Stimulated activated CD4-positive, alpha-beta T cell treated with anti-CD3 and anti-CD28 coated beads, TNF-alpha, amount 100 ng/mL, for 48 hours (primary cell): Measurements from ENCODE around the gene DNAAF5.
A peak's percentile ranks its signal among the peaks of the same experiment; 100 is the strongest.

Experiments used
- DNase-seq, 3 donors: peaks; one replicate each; pipeline ENCODE4 v3.0.0-alpha.2; 2020; ENCODE audit warnings: low read depth in 3 of 3

DNAAF5 gene

DNA sequence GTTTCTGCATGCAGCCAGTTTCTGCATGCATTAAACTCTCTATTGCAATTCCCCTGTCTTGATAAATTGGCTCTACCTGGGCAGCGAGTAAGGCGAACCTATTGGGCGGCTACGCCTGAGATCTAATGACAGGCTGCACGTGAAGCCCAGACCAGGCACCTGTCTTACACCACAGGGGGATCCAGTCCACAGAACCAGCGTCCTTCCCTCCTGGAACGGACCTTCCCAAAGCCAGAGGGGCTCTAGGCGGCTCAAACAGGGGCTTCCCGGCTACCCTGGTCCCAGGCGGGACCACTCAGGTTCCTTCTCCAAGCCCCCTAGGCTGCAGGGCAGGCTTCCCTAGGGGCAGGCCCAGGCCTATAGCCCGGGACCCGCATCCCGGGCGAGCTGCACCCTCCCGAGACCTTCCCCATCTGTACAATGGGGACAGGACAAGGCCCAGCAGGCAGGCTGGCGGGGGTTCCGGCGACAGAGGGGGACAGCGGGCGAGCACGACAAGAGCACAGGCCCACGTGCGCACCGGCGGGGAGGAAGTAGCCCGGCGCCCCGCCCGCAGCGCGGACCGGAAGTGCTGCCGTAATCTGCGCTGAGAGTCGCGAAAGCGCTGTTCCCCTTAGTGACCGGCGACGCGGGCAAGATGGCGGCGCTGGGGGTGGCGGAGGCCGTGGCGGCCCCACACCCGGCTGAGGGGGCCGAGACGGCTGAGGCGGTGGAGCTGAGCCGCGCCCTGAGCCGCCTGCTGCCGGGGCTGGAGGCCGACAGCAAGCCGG, at the start of gene DNAAF5:
TSS of gene DNAAF5 (plus strand) at position 616 of the 770 bp plus-strand sequence. CDS start at position 638, 22 bp downstream.
- peak; percentile 77 to 87 (median 78) for DNase-seq

DNA sequence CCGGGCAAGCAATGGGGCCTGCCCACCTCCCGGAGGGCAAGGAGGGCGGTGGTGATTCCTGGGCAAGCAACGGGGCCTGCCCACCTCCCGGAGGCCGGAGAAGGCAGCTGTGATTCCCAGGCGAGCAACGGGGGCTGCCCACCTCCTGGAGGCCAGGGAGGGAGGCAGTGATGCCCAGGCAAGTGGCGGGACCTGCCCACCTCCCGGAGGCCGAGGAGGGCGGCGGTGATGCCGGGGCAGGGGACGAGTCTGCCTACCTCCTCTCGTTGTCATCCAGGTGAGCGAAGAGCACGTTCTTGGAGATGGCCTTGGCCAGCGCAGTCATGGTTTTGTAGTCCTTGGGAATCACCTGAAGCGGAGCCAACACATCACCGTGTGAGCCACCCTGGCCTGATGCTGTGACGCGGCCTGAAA, 49.5 kb upstream of the DNAAF5 start:
- no peak for DNase-seq

DNA sequence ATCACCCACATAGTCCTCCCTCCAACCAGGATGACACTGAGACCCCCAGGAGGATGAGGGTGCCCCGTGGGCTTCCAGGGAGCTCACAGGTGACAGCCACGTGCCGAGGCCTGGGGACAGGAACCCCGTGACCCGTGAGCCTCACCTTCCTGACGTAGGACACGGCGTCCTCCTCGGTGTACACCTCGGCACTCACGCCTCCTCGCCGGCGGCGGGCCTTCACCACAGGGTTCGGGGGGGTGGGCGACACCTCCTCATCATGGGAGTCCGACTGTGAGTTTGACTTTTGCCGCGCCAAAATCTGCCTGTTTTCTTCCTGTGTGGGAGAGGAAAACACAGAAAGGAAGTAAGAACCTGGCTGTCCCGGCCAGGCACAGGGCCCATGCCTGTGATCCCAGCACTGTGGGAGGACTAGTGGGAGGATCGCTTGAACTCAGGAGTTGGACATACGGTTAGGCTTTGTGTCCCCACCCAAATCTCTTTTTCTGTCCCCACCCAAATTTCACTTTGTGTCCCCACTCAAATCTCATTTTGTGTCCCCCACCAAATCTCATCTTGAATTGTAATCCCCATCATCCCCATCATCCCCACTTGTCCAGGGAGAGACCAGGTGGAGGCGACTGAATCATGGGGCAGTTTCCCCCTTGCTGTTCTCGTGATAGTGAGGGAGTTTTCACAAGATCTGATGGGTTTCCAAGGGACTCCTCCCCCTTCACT, 45.9 kb upstream of the DNAAF5 start:
- DNase-seq: no peak

DNA sequence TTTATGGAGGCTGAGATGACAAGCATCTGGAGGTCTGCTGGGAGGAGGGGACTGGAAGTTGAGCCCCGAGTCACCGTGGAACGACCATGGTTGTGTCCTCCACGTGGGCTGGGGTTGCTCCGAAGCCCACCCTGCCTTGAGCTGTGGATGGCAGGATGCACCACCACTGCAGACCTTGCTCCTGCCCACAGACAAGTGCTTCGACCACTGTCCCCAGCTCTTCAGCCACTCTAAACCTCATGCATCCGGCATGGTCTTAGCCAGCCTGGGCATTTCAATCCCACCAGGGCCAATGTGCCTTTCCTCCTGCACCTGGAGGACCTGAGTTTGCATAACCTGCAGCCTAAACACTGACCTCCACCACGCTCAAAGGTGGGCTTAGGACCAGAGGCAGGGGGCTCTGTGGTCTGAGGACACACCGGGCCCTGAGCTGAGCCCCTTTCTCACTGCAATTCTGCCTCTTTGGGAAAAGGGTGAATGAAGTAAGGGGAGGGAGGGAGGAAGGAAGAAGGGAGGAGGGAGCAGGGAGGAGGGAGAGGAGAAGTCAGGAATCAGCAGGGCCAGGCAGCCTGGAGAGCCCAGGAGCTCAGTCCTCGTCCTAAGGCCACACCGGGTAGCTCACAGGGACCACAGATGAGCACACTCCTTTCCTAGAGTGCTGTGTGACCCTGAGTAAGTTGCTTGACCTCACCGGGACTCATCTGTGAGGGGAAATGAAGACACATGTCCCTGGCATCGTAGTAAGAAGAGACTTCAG, 44.8 kb upstream of the DNAAF5 start:
- no peak for DNase-seq

DNA sequence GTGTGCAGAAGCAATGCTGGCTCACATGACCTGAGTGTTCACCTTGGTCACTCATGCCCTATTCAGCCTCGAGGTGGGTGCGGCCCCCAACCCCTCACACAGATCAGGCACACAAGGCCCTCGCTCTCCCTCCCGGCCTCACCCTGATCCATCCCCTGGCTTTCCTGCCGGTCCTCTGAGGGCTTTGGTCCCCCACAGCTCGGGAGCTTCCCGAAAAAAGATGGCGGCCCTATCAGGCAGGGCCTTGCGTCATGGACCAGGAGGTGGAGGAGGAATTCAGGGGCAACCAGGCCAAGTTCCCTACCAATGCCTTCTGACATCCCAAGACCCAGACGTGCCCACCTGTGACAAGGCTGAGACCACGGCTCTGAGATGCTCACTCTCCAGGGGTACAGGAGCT, 43.7 kb upstream of the DNAAF5 start:
- DNase-seq: no peak

DNA sequence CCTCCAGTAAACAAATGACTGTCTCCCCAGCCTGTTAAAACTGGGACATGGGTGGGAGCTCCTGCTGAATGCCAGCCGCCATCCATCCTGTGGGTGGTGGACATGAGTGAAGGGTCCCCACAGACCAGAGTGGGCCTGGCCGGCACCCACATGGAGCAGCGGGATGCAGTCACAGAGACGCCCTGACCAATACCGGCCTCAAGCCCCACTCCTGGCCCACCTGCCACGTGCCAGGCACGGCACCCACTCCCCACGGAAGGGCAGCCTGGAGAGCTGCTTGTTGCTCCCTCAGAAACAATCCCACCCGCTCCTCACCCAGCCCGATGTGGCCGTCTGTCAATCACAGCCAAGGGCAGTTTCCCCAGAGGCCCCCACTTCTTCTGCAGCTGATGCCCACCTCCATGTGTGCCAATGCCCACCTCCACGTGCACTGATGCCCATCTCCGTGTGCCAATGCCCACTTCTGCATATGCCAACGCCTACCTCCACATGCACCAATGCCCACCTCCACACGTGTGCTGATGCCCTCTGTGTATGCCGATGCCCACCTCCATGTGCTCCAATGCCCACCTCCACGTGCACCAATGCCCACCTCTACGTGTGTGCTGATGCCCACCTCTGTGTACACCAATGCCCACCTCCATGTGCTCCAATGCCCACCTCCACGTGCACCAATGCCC, 42.8 kb upstream of the DNAAF5 start:
- DNase-seq: no peak

DNA sequence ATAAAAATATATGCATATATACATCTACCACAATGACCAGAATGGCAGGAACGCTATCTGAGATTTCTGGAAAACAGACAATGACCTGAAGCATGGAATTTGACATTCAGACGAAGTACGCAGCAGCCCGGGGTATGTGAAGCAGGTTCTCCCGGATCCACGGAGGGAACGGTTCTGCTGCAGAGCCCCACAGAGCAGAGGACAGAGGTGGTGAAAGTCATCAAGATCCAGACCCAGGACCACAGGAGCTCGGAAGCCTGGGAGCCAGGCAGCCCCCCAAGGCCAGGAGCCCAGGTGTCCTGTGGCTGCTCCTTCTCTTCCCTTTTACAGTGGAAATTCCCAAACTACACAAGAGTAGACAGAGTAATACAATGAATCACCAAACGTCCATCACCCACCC, 42.1 kb upstream of the DNAAF5 start:
- DNase-seq: no peak

DNA sequence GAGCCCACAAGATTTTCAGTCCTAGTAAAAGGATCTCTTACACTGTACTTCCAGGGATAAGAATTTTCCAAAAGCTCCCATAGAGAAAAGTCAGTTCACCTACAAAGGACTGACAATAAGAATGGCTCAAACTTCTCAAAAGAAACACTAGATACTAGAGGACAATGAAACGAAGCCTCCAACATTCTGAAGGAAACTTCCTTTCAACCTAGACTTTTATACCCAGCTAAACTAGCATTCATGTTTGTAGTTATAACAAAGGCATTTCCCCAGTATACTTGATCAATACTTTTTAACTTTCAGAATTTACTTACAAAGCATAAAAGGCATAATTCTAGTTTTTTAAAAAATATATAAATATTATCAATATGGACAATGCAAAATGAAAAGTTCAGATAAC, 41.0 kb upstream of the DNAAF5 start:
- DNase-seq: no peak

DNA sequence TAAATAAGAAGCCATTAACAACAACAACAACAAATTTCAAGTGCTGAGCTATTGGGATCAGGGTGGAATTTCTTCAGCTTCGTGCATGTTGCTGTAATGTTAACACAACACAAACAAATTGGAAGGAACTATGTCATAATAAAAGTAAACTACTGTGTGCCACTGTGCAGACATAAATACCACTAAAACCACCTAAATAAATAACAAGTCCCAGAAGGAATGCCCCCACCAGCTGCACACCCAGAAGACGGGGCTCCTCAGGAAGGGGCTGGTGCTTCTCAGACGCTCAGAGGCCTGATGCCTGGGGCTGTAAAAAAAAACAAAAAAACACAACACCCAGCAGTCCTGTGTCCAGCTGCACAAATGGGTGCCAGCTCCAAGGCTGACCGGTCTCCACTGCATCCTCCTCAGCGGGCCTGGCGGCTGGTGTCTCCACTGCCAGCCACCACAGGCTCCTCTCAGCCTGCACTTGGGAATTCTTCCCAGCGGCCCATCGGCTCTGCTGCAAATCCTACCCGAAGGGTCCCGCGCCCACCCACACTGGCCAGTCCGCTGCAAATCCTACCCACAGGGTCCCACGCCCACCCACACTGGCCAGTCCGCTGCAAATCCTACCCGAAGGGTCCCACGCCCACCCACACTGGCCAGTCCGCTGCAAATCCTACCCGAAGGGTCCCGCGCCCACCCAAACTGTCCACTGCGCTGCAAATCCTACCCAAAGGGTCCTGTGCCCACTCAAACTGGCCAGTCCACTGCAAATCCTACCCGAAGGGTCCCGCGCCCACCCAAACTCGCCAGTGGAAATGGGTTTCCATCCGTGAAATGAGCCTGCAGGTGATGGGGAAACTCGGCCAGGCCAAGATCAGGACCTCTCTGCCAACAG, 35.8 kb upstream of the DNAAF5 start:
- DNase-seq: no peak

DNA sequence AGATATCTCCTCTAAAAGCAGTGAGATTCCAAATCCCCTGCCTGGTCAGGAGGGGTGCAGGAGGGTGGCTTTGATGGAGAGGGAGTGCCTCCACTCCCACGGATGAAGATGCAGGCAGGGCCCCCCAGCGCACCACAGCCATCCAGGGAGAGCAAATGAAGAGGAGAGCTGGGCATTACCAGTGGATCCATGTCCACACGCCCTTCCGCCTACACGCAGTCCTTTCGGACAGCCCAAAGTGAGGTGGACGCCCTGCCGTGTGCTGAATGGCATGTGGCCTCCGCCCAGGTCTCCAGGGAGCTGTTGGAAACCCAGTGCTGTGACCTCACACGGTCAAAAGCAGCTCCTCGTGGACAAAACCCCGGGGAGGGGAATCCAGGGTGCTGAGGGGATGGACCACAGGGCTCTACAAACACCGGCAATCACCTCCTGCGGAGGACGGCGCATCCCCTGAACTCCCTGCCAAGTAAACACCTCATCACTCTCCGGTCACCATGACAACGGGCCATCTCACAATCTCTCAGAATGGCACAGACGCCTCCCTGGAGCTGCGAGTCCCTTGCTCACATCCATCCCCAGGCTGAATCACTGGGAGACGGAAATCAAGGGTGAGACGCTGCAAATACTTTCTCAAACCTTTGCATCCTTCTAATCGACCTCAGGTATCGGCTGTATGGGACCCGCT, 35.0 kb upstream of the DNAAF5 start:
- DNase-seq: no peak

DNA sequence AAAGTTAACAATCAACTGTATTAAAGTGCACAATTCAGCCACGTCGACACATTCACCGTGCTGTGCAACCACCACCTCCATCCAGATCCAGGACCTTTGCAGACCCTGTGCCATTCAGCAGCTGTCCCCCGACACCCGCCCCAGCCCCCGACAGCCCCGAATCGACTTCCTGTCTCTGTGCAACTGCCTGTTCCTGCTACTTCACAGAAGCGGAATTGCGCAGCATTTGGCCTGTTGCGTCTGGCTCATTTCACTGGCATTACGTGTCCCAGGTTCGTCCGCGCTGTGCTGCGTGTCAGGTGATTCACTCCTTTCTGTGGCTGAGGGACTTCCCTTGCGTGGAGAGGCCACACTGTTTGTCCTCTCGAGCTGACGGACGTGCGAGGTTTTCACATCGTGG, 33.2 kb upstream of the DNAAF5 start:
- no peak for DNase-seq

DNA sequence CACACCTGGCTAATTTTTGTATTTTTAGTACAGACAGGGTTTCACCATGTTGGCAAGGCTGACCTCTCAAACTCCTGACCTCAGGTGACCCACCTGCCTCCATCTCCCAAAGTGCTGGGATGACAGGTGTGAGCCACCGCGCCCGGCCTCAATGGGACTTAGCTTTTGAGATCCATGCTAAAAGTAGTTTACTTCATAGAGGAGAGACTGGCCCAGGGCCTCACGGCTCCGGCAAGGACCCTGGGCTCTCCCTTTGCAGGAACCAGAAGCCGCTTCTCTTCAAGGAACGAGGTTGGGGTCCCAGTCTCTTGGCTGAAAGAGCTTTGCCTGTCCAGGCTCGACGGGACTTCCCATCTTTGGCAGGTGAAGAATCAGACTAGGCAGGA, 30.1 kb upstream of the DNAAF5 start:
- DNase-seq: no peak

DNA sequence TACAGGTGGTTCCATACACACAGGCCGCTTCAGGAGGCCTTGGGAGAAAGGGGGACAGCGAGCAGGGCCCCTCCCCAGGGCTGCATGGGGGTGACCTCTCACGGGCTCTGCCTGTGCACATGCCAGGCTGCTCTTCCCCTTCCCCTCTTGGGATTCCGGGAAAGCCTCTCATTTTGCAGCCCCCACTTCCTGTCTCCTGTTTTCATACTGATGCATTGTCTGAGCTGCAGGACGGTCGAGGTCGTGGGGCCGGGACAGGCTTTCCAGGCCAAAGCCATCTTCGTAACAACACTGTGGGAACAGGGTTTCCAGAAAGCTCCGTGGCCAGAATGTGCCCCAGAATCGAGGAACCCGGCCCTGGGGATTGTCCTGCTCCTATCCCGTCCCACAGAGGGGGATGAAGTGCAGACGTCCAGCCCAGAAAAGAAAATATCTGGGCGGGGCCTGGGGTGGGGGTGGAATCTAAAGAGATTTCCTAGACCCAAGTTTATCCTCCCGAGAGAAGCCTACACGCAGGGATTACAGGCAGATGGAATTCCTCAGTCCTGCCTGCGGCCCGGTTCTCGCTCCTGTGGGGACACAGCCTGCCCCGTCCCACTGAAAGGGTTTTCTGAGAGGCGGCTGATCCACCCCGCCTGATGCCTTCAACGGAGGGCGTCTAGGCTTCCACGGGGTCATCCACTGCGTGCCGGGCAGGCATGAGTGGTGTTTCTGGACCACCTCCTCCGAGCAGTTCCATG, 29.5 kb upstream of the DNAAF5 start:
- DNase-seq: no peak

DNA sequence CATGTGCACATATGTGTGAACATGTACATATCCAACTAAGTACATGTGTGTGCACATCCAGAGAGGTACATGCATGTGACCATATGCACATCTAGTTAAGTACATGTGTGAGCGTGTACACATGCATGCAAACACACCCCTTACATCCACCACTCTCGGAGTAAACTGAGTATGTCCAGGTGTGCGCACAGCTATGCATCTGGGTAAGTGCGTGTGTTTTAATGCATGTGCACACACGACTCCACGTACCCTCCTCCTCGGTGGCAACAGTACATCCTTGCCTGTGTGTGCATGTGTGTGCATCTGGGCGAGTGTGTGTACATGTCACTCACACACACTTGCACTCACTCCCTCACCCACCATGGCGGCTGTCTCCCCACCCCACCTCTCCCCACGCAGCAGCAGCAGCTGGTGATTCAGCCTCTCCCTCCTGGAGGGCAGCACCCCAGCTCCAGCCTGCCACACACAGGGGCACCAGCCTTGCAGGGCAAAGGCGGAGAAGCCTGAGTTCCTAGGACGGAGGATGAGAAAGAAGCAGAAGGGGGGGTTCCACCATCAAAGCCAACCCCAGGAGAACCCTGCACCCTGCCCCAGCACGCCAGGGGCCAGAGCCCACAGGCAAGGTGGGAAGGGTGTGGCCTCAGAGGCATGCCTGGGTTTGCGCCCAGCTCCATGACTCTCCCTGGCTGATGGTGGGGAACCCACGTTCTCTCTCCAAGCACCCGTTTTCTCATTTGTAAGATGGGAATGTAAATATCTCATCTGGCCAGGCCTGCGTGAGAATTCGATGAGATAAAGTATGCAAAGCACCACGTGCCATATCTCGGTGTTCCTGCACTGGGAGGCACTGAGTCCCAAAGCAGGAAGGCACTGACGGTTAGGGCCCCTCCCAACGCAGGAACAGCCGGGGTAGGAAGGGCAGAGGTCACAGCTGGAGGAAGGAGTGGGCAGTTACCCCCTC, 27.7 kb upstream of the DNAAF5 start:
- DNase-seq: no peak

DNA sequence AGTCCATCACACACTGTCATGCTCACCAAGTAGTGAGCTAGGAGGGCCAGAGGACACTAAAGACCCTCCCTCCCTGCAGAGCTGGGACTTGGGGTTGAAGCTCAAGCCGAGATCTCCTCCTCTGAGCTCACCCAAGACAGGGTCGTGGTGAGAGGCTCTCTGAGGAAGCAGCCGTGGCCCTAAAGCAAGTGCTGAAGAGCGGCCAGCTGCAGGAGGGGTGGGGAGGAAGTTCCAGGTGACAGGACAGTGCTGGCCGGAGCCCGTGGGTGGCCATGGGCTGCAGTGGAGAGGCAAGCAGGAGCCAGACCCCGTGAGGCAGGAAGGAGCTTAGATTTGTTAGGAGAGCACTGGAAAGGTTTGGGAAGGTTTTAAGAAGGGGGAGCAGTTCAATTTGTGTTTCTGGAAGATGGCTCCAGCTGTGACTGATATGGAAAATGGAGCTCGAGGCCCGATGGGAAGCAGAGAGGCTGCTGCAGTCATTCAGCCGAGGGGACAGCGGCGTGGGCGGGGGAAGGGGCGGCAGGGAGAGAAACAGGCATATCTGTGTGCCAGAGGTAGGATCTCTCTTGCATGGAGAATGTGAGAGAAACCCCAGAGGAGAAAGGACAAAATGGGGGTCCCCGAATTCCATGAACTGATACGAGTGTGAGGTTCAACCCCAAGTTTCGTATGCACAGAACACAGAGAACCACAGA, 26.9 kb upstream of the DNAAF5 start:
- no peak for DNase-seq

DNA sequence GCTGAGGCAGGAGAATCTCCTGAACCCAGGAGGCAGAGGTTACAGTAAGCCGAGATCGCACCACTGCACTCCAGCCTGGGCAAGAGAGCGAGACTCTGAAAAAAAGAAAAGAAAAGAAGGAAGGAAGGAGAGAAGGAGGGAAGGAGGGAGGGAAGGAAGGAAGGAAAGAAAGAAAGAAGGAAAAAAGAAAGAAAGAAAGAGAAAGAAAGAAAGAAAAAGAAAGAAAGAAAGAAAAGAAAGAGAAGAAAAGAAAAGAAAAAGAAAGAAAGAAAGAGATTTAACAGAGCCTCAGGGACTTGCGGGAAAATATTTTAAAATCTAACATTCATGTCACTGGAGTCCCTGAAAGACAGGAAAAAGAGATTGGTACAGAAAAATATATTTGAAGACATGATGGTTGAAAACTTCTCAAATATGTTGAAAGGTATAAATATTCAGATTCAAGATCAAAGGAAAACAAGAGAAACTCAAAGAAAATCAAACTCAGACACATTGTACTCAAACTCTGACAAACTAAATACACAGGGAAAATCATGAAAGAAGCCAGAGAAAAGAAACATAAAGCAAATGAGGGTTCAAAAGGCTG, 25.3 kb upstream of the DNAAF5 start:
- DNase-seq: no peak

DNA sequence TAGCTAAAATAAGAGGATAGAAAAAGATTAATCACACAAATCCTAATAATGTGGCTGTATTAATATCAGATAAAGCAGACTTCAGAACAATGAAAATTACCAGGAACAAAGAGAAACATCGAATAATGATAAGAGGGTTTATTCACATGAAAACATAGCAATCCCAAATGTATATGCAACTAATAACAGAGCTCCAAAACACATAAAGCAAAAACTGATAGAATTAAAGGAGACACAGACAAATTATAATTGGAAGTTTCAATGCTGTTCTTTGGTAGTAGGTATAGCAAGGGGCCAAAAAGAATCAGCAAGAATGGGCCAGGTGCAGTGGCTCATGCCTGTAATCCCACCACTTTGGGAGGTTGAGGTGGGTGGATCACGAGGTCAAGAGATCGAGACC, 23.4 kb upstream of the DNAAF5 start:
- DNase-seq: no peak

DNA sequence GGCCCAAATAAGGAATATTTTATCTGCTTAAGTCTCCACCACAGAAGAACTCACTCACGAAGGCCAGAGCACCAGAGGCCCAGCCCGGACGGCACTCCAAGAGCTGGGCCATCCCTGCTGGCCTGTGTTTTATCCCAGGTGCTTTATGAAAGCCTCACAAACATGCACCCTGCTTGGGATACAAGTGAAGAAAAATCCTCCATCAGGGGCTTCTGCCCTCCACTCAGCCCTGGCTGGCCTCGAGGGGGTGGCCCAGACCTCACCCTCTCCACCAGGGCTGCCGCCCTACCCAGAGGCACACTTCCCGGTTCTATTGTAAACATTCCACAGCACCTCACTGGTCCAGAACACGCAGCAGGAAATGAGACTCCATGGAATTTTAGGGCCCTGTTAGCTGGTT, 19.8 kb upstream of the DNAAF5 start:
- DNase-seq: no peak
